Endothelial cell (in vitro differentiated cells): ENCODE results near the gene DUSP22. TPM values are rescaled to one million over a fixed set of nuclear protein-coding genes. Genes with fewer than 3 reads are reported as not detected.

ENCODE experiments used
- DNase-seq: peaks from one replicate; pipeline ENCODE4 v3.0.0; 2021; ENCODE audit warnings: low spot score
- H3K27ac Mint-ChIP-seq: one replicate; pipeline ENCODE4 v1.8.0; 2021; ENCODE audit warnings: mixed read lengths, inconsistent platforms; ENCODE audit not compliant: unreplicated experiment
- H3K27me3 Mint-ChIP-seq: one replicate; pipeline ENCODE4 v1.8.0; 2021; ENCODE audit warnings: mild to moderate bottlenecking, moderate library complexity, mixed read lengths, inconsistent platforms; ENCODE audit not compliant: unreplicated experiment
- H3K36me3 Mint-ChIP-seq: one replicate; pipeline ENCODE4 v1.8.0; 2021; ENCODE audit warnings: mild to moderate bottlenecking, low read depth, mixed read lengths, inconsistent platforms; ENCODE audit not compliant: unreplicated experiment
- H3K4me1 Mint-ChIP-seq: one replicate; pipeline ENCODE4 v1.8.0; 2021; ENCODE audit warnings: mild to moderate bottlenecking, mixed read lengths, inconsistent platforms; ENCODE audit not compliant: unreplicated experiment
- H3K4me3 Mint-ChIP-seq: one replicate; pipeline ENCODE4 v1.8.0; 2021; ENCODE audit warnings: mild to moderate bottlenecking, mixed read lengths, inconsistent platforms; ENCODE audit not compliant: unreplicated experiment
- H3K9me3 Mint-ChIP-seq: one replicate; pipeline ENCODE4 v1.8.0; 2021; ENCODE audit warnings: mixed read lengths, inconsistent platforms; ENCODE audit not compliant: unreplicated experiment
- total RNA-seq: library from RNA; stranded (reverse); fragmentation: NEBNext Ultra II Directional; extraction: Animal tissue kit (Norgen Biotek cat#: 25700); gene quantifications from one replicate; pipeline ENCODE4 v1.2.1, GENCODE V29; 2021; ENCODE audit not compliant: unreplicated experiment
- TF ChIP-seq, protein P1 (sequence below): fragments of 200-600 bp; sonication (generic); IDR thresholded peaks from one replicate; pipeline ENCODE4 v1.5.0; 2021; ENCODE audit warnings: antibody characterized with exemption; ENCODE audit not compliant: unreplicated experiment

The DUSP22 gene
- total RNA-seq, 1 donor from 2014 or later, result 57.3 TPM

DNA sequence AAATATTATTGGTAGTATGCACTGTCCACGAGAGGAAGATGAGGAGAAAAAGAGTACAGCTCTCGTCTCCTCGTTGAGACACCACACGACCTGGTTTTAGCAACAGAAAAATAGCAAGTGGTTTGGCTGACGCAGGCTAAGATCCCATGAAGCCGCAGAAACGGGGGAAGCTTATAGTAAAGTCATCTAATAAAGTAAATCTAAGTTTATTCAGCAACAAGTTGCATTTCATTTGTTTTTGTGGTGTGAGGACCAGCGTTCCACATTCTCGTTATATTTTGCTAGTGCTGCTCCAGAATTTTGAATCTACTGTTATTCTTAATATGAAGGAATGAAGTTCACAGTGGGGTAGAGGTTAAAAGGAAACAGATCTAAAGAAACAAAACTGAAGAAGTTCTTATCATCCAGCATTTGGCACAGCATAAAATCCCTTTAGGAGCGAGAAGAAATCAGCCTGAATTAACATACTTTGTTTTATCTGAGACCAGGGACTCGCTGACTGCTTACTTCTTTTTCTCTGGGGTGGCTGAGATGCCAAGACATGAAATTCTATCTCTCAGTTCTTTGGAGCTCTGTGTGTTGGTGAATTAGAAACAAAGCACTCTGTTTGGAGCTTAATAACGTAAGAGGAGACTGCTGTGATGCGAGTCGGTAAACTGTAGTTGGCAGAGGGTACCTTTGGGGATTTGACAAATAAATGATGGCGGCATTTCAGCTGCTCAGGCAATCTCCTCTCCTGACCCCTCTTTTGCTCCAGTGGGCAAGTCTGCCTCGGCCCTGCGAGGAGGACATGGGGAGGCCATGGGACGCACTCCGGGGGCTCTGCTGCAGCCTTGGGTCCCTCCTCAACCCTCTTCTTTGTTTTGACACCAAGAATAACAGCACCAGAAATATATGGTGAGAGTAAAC lies 74.4 kb downstream of the DUSP22 start:
- Mint-ChIP-seq H3K36me3 (peaks cover 15% of the 10 kb centered on the region), H3K4me3 (no peak overlapping the region), H3K27me3 (peaks cover 16% of the 10 kb centered on the region), H3K9me3 (peaks cover 26% of the 10 kb centered on the region), H3K27ac (no peak overlapping the region), H3K4me1 (no peaks in the 10 kb centered on the region)
- no peak for DNase-seq
- TF ChIP-seq, protein P1, sequence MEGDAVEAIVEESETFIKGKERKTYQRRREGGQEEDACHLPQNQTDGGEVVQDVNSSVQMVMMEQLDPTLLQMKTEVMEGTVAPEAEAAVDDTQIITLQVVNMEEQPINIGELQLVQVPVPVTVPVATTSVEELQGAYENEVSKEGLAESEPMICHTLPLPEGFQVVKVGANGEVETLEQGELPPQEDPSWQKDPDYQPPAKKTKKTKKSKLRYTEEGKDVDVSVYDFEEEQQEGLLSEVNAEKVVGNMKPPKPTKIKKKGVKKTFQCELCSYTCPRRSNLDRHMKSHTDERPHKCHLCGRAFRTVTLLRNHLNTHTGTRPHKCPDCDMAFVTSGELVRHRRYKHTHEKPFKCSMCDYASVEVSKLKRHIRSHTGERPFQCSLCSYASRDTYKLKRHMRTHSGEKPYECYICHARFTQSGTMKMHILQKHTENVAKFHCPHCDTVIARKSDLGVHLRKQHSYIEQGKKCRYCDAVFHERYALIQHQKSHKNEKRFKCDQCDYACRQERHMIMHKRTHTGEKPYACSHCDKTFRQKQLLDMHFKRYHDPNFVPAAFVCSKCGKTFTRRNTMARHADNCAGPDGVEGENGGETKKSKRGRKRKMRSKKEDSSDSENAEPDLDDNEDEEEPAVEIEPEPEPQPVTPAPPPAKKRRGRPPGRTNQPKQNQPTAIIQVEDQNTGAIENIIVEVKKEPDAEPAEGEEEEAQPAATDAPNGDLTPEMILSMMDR, result no peak

DNA sequence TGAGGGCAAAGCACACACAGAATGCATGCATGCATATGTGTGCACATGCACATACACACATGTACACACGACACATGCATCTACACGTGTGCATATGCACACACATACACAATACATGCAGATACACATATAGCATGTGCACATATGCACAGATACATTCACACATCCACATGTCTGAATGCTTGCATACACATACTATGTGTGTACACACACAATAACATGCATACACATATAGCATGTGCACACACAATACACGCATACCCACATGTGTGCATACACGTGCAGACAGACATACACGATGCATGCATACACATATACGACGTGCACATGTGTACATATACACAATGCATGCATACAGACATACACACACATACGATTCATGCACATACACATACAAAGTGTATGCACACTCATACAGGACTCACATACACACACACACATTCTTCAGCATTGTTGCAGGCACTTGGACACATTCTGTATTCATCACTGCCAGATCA lies 75.1 kb downstream of the DUSP22 start:
- Mint-ChIP-seq H3K9me3 (peaks cover 22% of the 10 kb centered on the region), H3K4me3 (no peak overlapping the region), H3K27ac (no peak overlapping the region), H3K27me3 (peaks cover 16% of the 10 kb centered on the region), H3K4me1 (no peaks in the 10 kb centered on the region), H3K36me3 (peaks cover 15% of the 10 kb centered on the region)
- no peak for DNase-seq
- TF ChIP-seq, protein P1, result no peak

DNA sequence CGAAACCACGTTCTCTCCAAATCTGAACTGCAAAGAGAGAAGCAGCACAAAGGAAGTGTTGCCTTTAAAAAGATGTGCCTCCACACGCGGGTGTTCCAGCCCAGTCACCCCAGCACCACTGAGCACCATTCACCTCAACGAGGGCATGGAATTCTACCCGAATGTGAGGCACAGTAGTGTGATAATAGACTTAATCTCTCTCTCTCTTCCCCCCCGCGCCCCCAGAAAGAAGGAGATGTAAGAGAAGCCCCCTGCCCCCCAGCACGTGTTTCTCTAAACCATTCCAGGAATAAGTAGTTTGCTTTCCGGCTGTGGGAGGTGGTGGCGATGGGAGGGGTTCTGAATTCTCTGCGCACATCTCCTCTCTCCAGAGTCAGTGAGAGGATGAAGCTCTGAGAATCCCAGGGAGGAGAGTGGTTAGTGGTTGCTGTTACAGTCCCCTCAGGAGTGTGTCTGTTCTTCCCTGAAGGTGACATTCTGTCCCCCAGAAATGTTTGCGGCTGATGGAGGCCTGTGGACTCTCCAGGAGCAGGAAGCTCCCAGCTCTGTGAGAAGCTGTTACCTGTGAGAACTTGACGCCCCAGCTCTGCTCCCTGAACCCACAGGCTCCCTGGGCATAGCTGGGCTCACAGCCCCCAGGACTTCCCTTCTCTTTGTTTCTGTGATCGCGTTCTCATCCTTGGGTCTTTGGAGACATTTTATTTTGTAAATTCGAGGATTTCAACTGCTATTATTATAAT lies 75.8 kb downstream of the DUSP22 start:
- peaks cover 14% of the 10 kb centered on the region for H3K36me3 Mint-ChIP-seq
- peaks cover 26% of the 10 kb centered on the region for H3K9me3 Mint-ChIP-seq
- peak overlapping the region; percentile 47 for H3K4me3 Mint-ChIP-seq
- TF ChIP-seq, protein P1, result no peak
- no peak overlapping the region for H3K27ac Mint-ChIP-seq
- no peak for DNase-seq
- H3K4me1 Mint-ChIP-seq, result no peaks in the 10 kb centered on the region
- peaks cover 22% of the 10 kb centered on the region for H3K27me3 Mint-ChIP-seq

DNA sequence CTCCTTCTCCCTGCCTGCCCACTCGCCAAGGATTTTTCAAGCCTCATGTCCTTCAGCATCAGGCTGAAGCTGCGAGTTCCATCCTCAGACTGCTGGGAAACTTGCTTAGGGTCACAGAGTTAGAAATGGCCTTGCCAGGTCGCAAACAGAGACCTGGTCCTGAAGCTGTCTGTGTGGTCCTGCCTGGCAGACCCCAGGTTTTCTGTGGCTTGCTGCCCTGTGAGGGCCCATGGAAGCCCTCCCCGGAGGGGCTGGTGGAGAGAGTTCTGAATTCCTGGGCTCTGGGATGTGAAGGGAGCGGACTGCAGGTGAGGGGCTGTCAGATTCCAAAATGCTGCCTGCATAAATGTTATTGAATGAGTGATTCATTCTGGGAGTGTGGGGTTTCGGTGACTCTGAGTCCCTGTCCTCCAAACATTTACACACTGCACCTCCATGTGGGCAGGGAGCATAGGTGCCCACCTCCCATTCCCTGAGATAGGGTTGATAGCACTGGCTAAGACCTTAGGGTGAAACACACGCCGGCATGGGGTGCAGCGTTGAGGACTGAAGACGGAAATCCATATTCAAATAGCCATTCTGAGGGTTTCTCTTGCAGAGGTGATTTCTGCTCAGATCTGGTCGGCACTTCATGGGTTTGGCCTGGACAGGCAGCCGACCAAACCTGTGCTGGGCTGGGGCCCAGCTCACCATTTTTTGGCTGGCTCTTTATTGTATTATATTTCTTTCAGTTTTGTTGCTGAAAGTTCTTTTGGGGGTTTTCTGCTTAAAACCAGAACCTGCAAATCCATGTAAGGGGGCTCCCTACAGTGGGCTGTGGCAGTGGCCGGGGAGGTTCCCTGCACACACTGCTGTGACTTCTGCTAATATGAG lies 77.5 kb downstream of the DUSP22 start:
- Mint-ChIP-seq H3K4me3 (no peak overlapping the region), H3K27ac (no peak overlapping the region), H3K9me3 (peaks cover 28% of the 10 kb centered on the region), H3K27me3 (peaks cover 27% of the 10 kb centered on the region), H3K4me1 (no peaks in the 10 kb centered on the region), H3K36me3 (peaks cover 18% of the 10 kb centered on the region)
- no peak for DNase-seq
- TF ChIP-seq, protein P1, result no peak
